Heart left ventricle (tissue), 16 donors: Measurements from ENCODE around the gene RNLS. TPM values are rescaled to one million over a fixed set of nuclear protein-coding genes. Genes with fewer than 3 reads are reported as not detected.

Source experiments
- ATAC-seq, 4 donors: fragments of 200-7000 bp; cut with Tn5 transposase; one replicate each; pipeline ENCODE4 v1.9.1; 2020 to 2022; ENCODE audit warnings: moderate library complexity in 4 of 4, mild to moderate bottlenecking in 3 of 4, moderate number of reproducible peaks in 1 of 4
- DNase-seq, 5 donors: peaks; one replicate each; pipeline ENCODE4 v3.0.0-alpha.2; 2020
- H3K27ac ChIP-seq, 12 donors: fragments of 200-600 bp; sonication (generic) in 4 of 12; one replicate each; pipeline versions ENCODE4 v1.5.0 to v1.8.0; 2016 to 2022; ENCODE audit warnings: mild to moderate bottlenecking in 2 of 12
- H3K27me3 ChIP-seq, 9 donors: fragments of 200-600 bp; sonication (generic) in 2 of 9; one replicate each; pipeline versions ENCODE4 v1.5.1 to v1.8.0; 2016 to 2022; ENCODE audit warnings: mild to moderate bottlenecking in 3 of 9
- H3K36me3 ChIP-seq, 9 donors: fragments of 200-600 bp; sonication (generic) in 2 of 9; one replicate each; pipeline versions ENCODE4 v1.5.0 to v1.8.0; 2018 to 2022; ENCODE audit warnings: mild to moderate bottlenecking in 2 of 9
- H3K4me1 ChIP-seq, 12 donors: fragments of 200-600 bp; sonication (generic) in 4 of 12; one replicate each; pipeline versions ENCODE4 v1.5.0 to v1.8.0; 2016 to 2022; ENCODE audit warnings: mild to moderate bottlenecking in 3 of 12
- H3K4me3 ChIP-seq, 12 donors: fragments of 200-600 bp; sonication (generic) in 4 of 12; one replicate each; pipeline versions ENCODE4 v1.5.0 to v1.8.0; 2017 to 2022; ENCODE audit warnings: mild to moderate bottlenecking in 9 of 12, moderate library complexity in 4 of 12
- H3K9me3 ChIP-seq, 12 donors: fragments of 200-600 bp; sonication (generic) in 4 of 12; one replicate each; pipeline versions ENCODE4 v1.5.0 to v1.8.0; 2016 to 2022; ENCODE audit warnings: mild to moderate bottlenecking in 1 of 12
- CTCF ChIP-seq, 12 donors: fragments of 200-600 bp; sonication (generic) in 4 of 12; IDR thresholded peaks; one replicate each; pipeline versions ENCODE4 v1.5.0 to v1.8.0; 2018 to 2022; ENCODE audit warnings: antibody characterized with exemption in 12 of 12, mild to moderate bottlenecking in 5 of 12
- POLR2A ChIP-seq, 2 donors: fragments of 450-650 bp; IDR thresholded peaks; one replicate each; pipeline ENCODE4 v1.6.1; 2017; ENCODE audit warnings: antibody characterized with exemption in 2 of 2, mild to moderate bottlenecking in 2 of 2, moderate library complexity in 2 of 2
- WGBS, 4 donors: extraction: QIAGEN DNeasy Blood & Tissue Kit in 2 of 4; methylation state at CpG; one replicate each; pipeline versions ENCODE4 v1.1.5 to v1.1.7; 2013 to 2018; 5-methylcytosine and 5-hydroxymethylcytosine counted together
- intact Hi-C, 10 donors: fragments of 100-400 bp; cut with DNase I; formaldehyde crosslinking; loops; one replicate each; pipeline versions ENCODE4 v1.11.1 to v1.14.2; 2022
- polyA plus RNA-seq, 2 donors: library from polyadenylated mRNA; stranded (reverse); fragments of 200-250 nt; gene quantifications; one replicate each; pipeline ENCODE4 v1.2.3, GENCODE V29; 2013
- total RNA-seq, 9 donors: library from RNA; depleted of rRNA in 2 of 9; stranded (reverse); fragments of >200 nt in 2 of 9; fragmentation: NEBNext Ultra II Directional in 3 of 9; extraction: Animal tissue kit (Norgen Biotek cat#: 25700) in 3 of 9; gene quantifications; one replicate each; pipeline versions ENCODE4 v1.1.0 to v1.2.4, GENCODE V29; 2016 to 2023
- donor health status: ischemic (EF 13 %, LVEDD 7.1; RV severe dilation, severe dysfunction).
- donor health status: healthy with polysubstance abuse.
- donor health status: DM: no; HTN: yes; CAD: no.
- donor health status: DM: no; HTN: no; CAD: no.
- donor health status: ischemic (EF 25% LVEDD 6.9; RV normal size, moderate dysfunction).
- donor health status: ischemic (EF 25% LVEDD 5.7; RV mildly dilated, moderate dysfunction).
- donor health status: healthy.
- donor health status: DM: yes; HTN: yes; CAD: no.
- donor health status: ischemic (EF 35%, LVEDD 5.7; RV mildly dilated, moderate dysfunction).
- donor health status: nonischemic (EF 11% LVEDD 7.7; RV severe dilation, severe dysfunction).
- donor health status: DM: yes; HTN: yes; CAD: no.
- donor health status: PGD.
- donor health status: ischemic (EF 29% LVEDD 5.4; RV normal size, mild dysfunction).
- donor health status: nonischemic (EF 23%, LVEDD 6.1; RV moderate dilation, normal function).

RNLS gene
- total and polyA plus RNA-seq, 11 donors = 6.6 to 30.7 (median 15.1) TPM

GRCh38 chr10:88457660-88458059 is 125.5 kb downstream of the RNLS start:
- intact Hi-C loops = no loop called here
- WGBS, 4 donors = 65 to 93% (median 71%) methylated on average over 3 of the region's 3 CpGs
- no peaks in the 10 kb centered on the region for H3K9me3 ChIP-seq
- H3K27me3 ChIP-seq = no peaks in the 10 kb centered on the region
- ATAC-seq (no peak), DNase-seq (no peak)
- H3K4me1 ChIP-seq = peaks cover 0 to 9% (median 0%) of the 10 kb centered on the region in 12 donors
- TF ChIP-seq CTCF (IDR thresholded peaks at IDR 0.05) (no peak), POLR2A (IDR thresholded peaks at IDR 0.05) (no peak)
- no peak overlapping the region for H3K4me3 ChIP-seq
- H3K27ac ChIP-seq = no peak overlapping the region
- no peaks in the 10 kb centered on the region for H3K36me3 ChIP-seq

GRCh38 chr10:88456730-88457129 is 126.4 kb downstream of the RNLS start:
- DNase-seq (no peak), ATAC-seq (peak in 1 of 4 donors; percentile 51)
- no peaks in the 10 kb centered on the region for H3K27me3 ChIP-seq
- no peak overlapping the region for H3K4me3 ChIP-seq
- peak overlapping the region in 3 of 12 donors; percentile 6 to 28 (median 12) for H3K27ac ChIP-seq
- H3K36me3 ChIP-seq = no peaks in the 10 kb centered on the region
- intact Hi-C loops = no loop called here
- 69 to 83% (median 77%) methylated on average over 3 of the region's 3 CpGs for WGBS, 4 donors
- no peaks in the 10 kb centered on the region for H3K9me3 ChIP-seq
- H3K4me1 ChIP-seq = peaks cover 0 to 9% (median 0%) of the 10 kb centered on the region in 12 donors
- TF ChIP-seq POLR2A (IDR thresholded peaks at IDR 0.05) (no peak), CTCF (IDR thresholded peaks at IDR 0.05) (no peak)

DNA sequence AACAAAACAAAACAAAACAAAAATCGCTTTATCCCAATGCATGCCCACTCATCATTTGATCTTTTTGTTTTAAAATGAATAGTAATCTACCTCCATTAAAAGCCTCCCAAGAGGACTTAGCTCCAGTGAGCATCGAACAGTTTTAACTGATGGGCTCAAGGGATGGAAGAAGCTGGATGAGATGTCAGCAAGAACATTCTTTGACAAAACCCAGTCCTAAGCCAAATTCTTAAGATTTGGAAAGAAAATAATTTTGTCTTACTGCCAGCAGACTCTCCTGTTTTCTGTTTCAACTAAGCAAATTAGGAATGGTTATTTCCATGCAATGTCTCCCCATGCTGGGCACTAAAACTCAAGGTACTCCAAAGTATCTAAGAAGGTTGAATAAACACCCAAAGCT is 127.3 kb downstream of the RNLS start:
- peaks cover 0 to 9% (median 0%) of the 10 kb centered on the region in 12 donors for H3K4me1 ChIP-seq
- no peak overlapping the region for H3K4me3 ChIP-seq
- DNase-seq (no peak), ATAC-seq (peak in 1 of 4 donors; percentile 34)
- peak overlapping the region in 2 of 12 donors; percentile 19 to 29 for H3K27ac ChIP-seq
- no peaks in the 10 kb centered on the region for H3K36me3 ChIP-seq
- no peaks in the 10 kb centered on the region for H3K27me3 ChIP-seq
- H3K9me3 ChIP-seq = no peaks in the 10 kb centered on the region
- intact Hi-C loops = no loop called here
- TF ChIP-seq POLR2A (IDR thresholded peaks at IDR 0.05) (no peak), CTCF (IDR thresholded peaks at IDR 0.05) (no peak)
- 56 to 72% (median 67%) methylated on average over 2 of the region's 2 CpGs for whole genome bisulfite sequencing, 4 donors

DNA sequence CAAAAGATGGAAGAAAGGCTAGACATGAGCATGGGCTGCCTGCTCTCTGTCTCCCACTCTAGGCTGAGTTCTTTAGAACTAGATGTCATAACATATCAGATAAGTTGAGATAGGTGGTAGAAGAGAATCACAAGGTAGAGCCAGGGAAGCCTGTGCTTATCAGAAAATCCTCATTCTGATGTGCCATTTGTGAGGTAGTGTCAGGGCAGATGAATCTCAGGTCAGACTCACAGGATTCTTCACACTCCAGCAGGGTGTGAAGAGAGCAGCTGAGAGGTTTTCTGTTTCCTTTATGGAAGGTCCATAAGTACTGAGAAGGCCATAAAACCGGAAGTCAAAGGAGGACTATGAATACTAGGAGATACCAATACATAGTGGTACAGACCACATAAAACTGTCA is 132.9 kb downstream of the RNLS start:
- Histone ChIP-seq H3K27me3 (no peaks in the 10 kb centered on the region), H3K4me3 (no peak overlapping the region), H3K27ac (no peak overlapping the region), H3K4me1 (no peaks in the 10 kb centered on the region), H3K9me3 (no peaks in the 10 kb centered on the region), H3K36me3 (no peaks in the 10 kb centered on the region)
- intact Hi-C loops = no loop called here
- DNase-seq (no peak), ATAC-seq (no peak)
- TF ChIP-seq CTCF (IDR thresholded peaks at IDR 0.05) = no peak
- no peak for TF ChIP-seq POLR2A (IDR thresholded peaks at IDR 0.05)
- 61 to 73% (median 67%) methylated on average over 1 of the region's 1 CpG for WGBS, 4 donors
